PC-3 (cell line): ENCODE measurements around the gene EPB41L4B. TPM values are rescaled to one million over a fixed set of nuclear protein-coding genes. Genes with fewer than 3 reads are reported as not detected.

Experiments used
- ATAC-seq: fragments of 200-7000 bp; cut with Tn5 transposase; 2 replicates; pipeline ENCODE4 v1.9.1; 2020; ENCODE audit warnings: mild to moderate bottlenecking, moderate library complexity
- BruUV-seq: library from RNA; stranded (reverse); fragments of 400-500 nt; replicated peaks from 2 replicates; lab custom pipeline; 2021; lab: Mats Ljungman, UMichigan
- CTCF ChIA-PET: fragments of 300-600 bp; sonication (Branson Sonifier 250); formaldehyde crosslinking; loops from one replicate; lab custom pipeline; 2022; ENCODE audit warnings: antibody characterized with exemption; lab: Charles Lee
- POLR2A ChIA-PET: fragments of 300-600 bp; sonication (Branson Sonifier 250); formaldehyde crosslinking; loops from one replicate; lab custom pipeline; 2022; ENCODE audit warnings: antibody characterized with exemption; ENCODE audit not compliant: unreplicated experiment; lab: Charles Lee
- DNase-seq: peaks from one replicate; pipeline ENCODE4 v3.0.0-alpha.2; 2015
- H2AFZ ChIP-seq: fragments of 300-600 bp; sonication (generic); 2 replicates; pipeline ENCODE4 v1.6.0; 2016; ENCODE audit warnings: antibody characterized with exemption, low read length
- H3F3A ChIP-seq: fragments of 300-600 bp; sonication (generic); one replicate; pipeline ENCODE4 v1.6.0; 2017; ENCODE audit warnings: antibody characterized with exemption, low read length, control low read depth, mild to moderate bottlenecking; ENCODE audit not compliant: unreplicated experiment
- H3K27ac ChIP-seq: fragments of 300-600 bp; sonication (generic); 2 replicates; pipeline ENCODE4 v1.5.1; 2016; ENCODE audit warnings: mild to moderate bottlenecking, low read length
- H3K27me3 ChIP-seq: fragments of 300-600 bp; sonication (generic); 2 replicates; pipeline ENCODE4 v1.6.1; 2016; ENCODE audit warnings: low read length, mixed read lengths
- H3K36me3 ChIP-seq: fragments of 300-600 bp; sonication (generic); 2 replicates; pipeline ENCODE4 v1.6.1; 2016; ENCODE audit warnings: low read depth, mixed run types, low read length, mixed read lengths
- H3K4me1 ChIP-seq: fragments of 300-600 bp; sonication (generic); 2 replicates; pipeline ENCODE4 v1.5.1; 2016; ENCODE audit warnings: low read length; ENCODE audit not compliant: insufficient read depth
- H3K4me2 ChIP-seq: fragments of 300-600 bp; sonication (generic); 2 replicates; pipeline ENCODE4 v1.6.0; 2016; ENCODE audit warnings: low read length
- H3K4me3 ChIP-seq: fragments of 300-600 bp; sonication (generic); 2 replicates; pipeline ENCODE4 v1.5.1; 2016; ENCODE audit warnings: mild to moderate bottlenecking, low read length, mixed read lengths
- H3K79me2 ChIP-seq: fragments of 300-600 bp; sonication (generic); 2 replicates; pipeline ENCODE4 v1.6.1; 2017; ENCODE audit warnings: low read length, mixed read lengths
- H3K9ac ChIP-seq: fragments of 300-600 bp; sonication (generic); 2 replicates; pipeline ENCODE4 v1.6.0; 2016; ENCODE audit warnings: mild to moderate bottlenecking, low read length
- H3K9me2 ChIP-seq: fragments of 300-600 bp; sonication (generic); replicated peaks from 2 replicates; pipeline ENCODE4 v1.6.1; 2016; ENCODE audit warnings: mixed run types, low read length, mixed read lengths
- H3K9me3 ChIP-seq: fragments of 300-600 bp; sonication (generic); 2 replicates; pipeline ENCODE4 v1.6.1; 2016; ENCODE audit warnings: low read length, mixed read lengths
- H4K20me1 ChIP-seq: fragments of 300-600 bp; sonication (generic); 2 replicates; pipeline ENCODE4 v1.6.1; 2016; ENCODE audit warnings: low read length, mixed read lengths
- EZH2 ChIP-seq: fragments of 300-600 bp; sonication (generic); IDR thresholded peaks from one replicate; pipeline ENCODE4 v1.6.1; 2017; ENCODE audit warnings: antibody characterized with exemption, mild to moderate bottlenecking, low read length; ENCODE audit not compliant: unreplicated experiment
- EZH2phosphoT487 ChIP-seq: fragments of 300-600 bp; sonication (generic); IDR thresholded peaks from 2 replicates; pipeline ENCODE4 v1.6.1; 2018; ENCODE audit warnings: mild to moderate bottlenecking, antibody characterized with exemption, low read length, borderline replicate concordance
- intact Hi-C: fragments of 100-400 bp; cut with micrococcal nuclease; formaldehyde crosslinking; loops from 2 replicates; pipeline ENCODE4 v1.9.0; 2023
- total RNA-seq: library from RNA; depleted of rRNA; stranded (reverse); fragments of >200 nt; gene quantifications from 2 replicates; pipeline ENCODE4 v1.2.3, GENCODE V29; 2014; rRNA removed
- TF ChIP-seq, protein P1 (sequence below): fragments of 300-600 bp; sonication (generic); conservative IDR thresholded peaks from 2 replicates; pipeline ENCODE4 v1.5.1; 2017; ENCODE audit warnings: antibody characterized with exemption, low read depth, mild to moderate bottlenecking, low read length

The EPB41L4B gene
- total RNA-seq, 1 experiment from 2014 or later: 11.2 TPM

- H3K27me3 ChIP-seq: no peaks in the 10 kb centered on the region
- no peak overlapping the region for H3K27ac ChIP-seq
- no peak overlapping the region for H3K4me2 ChIP-seq
- ATAC-seq: no peak
- intact Hi-C loops: no loop called here
- POLR2A ChIA-PET: no interaction called here
- H3K4me3 ChIP-seq: no peak overlapping the region
- no peaks in the 10 kb centered on the region for H3F3A ChIP-seq
- H3K4me1 ChIP-seq: peaks cover 5% of the 10 kb centered on the region
- CTCF ChIA-PET: no interaction called here
- no TSS peak for BruUV-seq
- no peak overlapping the region for H3K9ac ChIP-seq
- TF ChIP-seq, protein P1, sequence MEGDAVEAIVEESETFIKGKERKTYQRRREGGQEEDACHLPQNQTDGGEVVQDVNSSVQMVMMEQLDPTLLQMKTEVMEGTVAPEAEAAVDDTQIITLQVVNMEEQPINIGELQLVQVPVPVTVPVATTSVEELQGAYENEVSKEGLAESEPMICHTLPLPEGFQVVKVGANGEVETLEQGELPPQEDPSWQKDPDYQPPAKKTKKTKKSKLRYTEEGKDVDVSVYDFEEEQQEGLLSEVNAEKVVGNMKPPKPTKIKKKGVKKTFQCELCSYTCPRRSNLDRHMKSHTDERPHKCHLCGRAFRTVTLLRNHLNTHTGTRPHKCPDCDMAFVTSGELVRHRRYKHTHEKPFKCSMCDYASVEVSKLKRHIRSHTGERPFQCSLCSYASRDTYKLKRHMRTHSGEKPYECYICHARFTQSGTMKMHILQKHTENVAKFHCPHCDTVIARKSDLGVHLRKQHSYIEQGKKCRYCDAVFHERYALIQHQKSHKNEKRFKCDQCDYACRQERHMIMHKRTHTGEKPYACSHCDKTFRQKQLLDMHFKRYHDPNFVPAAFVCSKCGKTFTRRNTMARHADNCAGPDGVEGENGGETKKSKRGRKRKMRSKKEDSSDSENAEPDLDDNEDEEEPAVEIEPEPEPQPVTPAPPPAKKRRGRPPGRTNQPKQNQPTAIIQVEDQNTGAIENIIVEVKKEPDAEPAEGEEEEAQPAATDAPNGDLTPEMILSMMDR: no peak
- TF ChIP-seq EZH2 (no peak), EZH2phosphoT487 (no peak)
- no peak for DNase-seq
- peaks cover 6% of the 10 kb centered on the region for H3K79me2 ChIP-seq
- H3K36me3 ChIP-seq: no peaks in the 10 kb centered on the region
- no peak overlapping the region for H2AFZ ChIP-seq
- no peaks in the 10 kb centered on the region for H3K9me2 ChIP-seq
- H3K9me3 ChIP-seq: no peaks in the 10 kb centered on the region
- no peaks in the 10 kb centered on the region for H4K20me1 ChIP-seq
Observed at GRCh38 chr9:109124121-109124520, 196.7 kb downstream of the EPB41L4B start.

GRCh38 chr9:109122726-109123621, 197.9 kb downstream of the EPB41L4B start:
- Histone ChIP-seq H3K27ac (no peak overlapping the region), H3K4me3 (no peak overlapping the region), H3K9ac (no peak overlapping the region), H3K9me2 (no peaks in the 10 kb centered on the region), H4K20me1 (peaks cover 9% of the 10 kb centered on the region), H3K27me3 (no peaks in the 10 kb centered on the region), H3K79me2 (peaks cover 18% of the 10 kb centered on the region), H2AFZ (no peak overlapping the region), H3K4me2 (no peak overlapping the region), H3K9me3 (no peaks in the 10 kb centered on the region), H3K4me1 (peaks cover 5% of the 10 kb centered on the region), H3F3A (no peaks in the 10 kb centered on the region), H3K36me3 (no peaks in the 10 kb centered on the region)
- BruUV-seq: no TSS peak
- TF ChIP-seq, protein P1: no peak
- TF ChIP-seq EZH2 (no peak), EZH2phosphoT487 (no peak)
- POLR2A ChIA-PET: no interaction called here
- CTCF ChIA-PET: no interaction called here
- ATAC-seq (no peak), DNase-seq (no peak)
- intact Hi-C loops: no loop called here

Other genes starting within 250 kb of the EPB41L4B start
- gene TMEM245, start 201.1 kb downstream of the EPB41L4B start, total RNA-seq: 23.7 and 30.8 TPM in 2 replicates
- not detected in 2 replicates for gene FRRS1L, start 153.8 kb downstream of the EPB41L4B start, total RNA-seq
- gene PTPN3, start 177.2 kb upstream of the EPB41L4B start, total RNA-seq: 8.4 and 8.7 TPM in 2 replicates